DLD1 (cell line): Measurements from ENCODE around the gene MMP23B.

Experiments
- in situ Hi-C: cut with HindIII; loops from 2 replicates; pipeline ENCODE4 v1.10.0; 2017; ENCODE audit warnings: low sequenced_read_pairs

The MMP23B gene

DNA sequence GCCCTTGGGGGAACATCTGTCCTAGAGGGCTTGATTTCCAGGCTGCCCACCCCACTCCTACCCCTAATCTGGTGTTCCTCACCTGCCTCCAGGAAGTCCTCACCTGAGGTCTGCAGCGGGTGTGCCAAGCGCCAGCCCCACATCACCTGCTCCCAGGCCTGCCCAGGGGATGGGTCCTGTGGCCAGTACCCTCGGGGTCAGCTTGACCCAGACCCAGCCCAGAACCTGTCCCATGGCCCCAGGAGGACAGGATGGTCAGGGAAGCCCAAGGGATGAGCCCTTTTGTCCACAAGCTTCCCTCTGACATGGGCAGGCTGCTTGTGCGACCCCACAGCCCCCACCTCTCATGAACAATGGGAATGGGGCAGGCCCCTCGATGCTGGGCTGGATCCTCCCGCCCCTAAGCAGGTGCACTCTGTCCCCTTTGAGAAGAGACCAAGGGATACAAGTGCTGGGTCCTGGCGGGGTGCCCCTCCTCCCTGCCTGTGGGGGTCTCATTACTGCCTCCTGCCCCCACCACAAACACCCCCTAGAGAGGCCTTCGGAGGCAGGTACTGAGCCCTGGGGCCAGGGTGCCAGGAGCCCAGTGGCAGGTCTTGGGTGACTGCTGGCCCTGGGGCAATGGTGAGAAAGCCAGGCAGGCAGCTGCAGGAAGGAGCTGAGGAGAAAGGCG, 13.4 kb upstream of the MMP23B start:
- in situ Hi-C loops: no loop called here

GRCh38 chr1:1619917-1620361, 12.0 kb upstream of the MMP23B start:
- in situ Hi-C loops: no loop called here

DNA sequence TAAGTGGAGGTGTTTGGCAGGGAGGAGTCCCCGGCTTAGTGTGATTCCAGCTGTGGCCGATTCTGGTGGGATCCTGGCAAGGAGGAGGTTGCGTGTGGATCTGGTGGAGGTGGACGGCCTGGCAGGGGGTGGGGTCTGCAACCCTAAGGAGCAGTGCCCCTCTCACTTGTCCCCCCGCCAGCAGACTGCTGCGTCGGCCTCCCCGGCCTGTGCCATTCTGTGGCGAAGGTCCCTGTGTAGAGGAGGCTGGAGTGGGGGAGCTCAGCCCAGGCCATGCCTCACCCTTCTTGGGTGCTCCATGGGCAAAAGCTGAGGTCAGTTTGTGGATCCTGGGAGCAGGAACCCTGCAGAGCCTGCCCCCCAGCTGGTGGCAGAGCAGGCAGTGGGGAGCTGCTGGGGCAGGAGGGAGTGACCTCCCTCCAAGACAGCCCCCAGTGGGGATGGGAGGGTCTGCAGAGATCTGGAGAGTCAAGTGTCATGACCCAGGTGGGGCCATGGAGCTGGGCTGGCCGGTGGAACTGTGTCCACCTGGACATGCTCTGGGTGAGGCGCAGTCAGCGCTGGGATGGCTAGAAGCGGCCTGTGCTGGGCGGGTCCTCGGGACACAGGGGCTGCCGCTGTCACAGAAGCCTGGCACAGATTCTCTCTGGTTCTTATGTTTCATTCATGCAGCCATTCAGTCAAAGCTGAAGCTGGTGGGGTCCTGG, 11.4 kb upstream of the MMP23B start:
- in situ Hi-C loops: no loop called here

- in situ Hi-C loops: no loop called here
Observed at GRCh38 chr1:1621173-1622009, 10.6 kb upstream of the MMP23B start.

DNA sequence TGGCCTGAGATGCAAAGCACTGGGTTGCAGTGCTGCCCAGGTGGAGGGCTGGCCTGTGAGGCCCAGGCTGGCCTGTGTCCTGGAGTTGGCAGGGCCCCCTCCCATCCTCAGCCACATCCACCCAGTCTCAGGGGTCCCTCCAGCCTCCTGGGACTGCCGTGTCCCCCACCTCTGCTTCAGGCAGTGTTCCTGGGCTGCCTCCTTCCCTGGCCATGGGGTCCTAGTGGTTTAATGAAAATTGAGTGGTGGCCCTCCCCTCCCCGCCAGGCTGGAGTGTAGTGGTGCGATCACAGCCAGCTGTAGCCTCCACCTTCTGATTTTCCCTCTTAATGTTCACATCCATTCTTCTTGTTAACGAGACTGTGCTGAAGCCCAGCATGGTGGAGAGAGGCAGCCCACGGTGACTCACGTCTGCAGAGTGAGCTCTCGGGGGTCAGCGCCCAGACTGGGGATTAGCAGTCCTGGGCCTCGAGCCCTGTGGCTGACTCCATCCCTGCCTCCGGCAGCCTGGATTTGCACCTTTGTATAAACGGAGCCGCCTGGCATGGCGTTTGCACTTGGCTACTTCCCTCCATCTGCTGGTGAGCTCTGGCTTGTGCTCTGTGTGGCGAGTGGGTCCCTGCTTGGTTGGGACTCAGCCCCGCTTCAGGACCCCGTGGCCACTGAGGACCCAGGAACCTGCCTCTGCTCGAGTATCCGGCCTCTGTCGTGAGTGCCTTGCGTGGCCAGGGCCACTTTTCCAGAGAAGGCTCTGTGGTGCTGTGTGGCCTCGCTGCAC, 9.8 kb upstream of the MMP23B start:
- in situ Hi-C loops: no loop called here

GRCh38 chr1:1622788-1623094, 9.2 kb upstream of the MMP23B start:
- in situ Hi-C loops: no loop called here

DNA sequence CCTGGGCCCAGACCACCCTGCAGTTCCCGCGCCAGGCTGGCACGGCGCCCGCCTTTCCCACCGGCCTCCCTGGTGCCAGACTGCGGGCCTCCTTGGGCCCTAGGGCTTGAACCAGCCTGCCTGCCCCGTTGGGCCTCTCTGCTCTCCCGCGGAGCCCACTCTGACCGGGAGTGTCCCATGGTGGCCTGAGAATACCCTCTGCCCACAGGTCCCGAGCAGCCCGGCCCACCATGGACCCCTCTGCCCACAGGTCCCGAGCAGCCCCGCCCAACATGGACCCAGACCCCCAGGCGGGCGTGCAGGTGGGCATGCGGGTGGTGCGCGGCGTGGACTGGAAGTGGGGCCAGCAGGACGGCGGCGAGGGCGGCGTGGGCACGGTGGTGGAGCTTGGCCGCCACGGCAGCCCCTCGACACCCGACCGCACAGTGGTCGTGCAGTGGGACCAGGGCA, 8.8 kb upstream of the MMP23B start:
- in situ Hi-C loops: no loop called here

- in situ Hi-C loops: no loop called here
Observed at GRCh38 chr1:1623631-1624442, 8.1 kb upstream of the MMP23B start.

DNA sequence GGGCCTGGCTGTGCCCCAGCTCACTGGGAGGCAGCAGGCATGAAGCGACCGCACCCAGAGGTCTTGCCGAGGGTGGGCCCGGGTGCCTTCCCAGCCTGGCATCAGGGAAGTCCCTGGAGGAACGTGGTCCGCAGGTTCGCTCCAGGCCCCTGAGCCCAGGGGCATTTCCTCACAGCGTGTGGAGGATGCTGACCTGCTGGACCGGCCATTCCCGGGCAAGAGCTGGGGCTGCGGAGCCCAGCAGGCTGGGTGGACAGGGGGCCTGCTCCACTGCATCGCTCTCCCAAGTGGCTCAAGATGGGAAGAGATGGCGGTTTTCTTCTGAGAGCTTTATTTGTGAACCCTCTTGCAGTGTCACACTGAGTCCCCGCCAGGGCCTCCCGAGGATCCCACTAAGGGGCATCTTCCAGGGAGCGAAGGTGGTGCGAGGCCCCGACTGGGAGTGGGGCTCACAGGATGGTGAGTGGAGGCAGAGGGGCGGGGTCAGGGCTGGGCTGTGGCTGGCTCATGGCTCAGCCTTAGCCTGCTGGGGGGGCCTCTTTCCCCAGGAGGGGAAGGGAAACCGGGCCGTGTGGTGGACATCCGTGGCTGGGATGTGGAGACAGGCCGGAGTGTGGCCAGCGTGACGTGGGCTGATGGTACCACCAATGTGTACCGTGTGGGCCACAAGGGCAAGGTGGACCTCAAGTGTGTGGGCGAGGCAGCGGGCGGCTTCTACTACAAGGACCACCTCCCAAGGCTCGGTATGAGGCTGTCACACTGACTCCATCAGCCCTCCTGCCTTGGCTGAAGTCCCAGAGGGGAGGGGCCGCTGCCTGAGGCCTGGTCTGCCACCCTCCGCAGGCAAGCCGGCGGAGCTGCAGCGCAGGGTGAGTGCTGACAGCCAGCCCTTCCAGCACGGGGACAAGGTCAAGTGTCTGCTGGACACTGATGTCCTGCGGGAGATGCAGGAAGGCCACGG, 7.2 kb upstream of the MMP23B start:
- in situ Hi-C loops: no loop called here

GRCh38 chr1:1625404-1625775, 6.6 kb upstream of the MMP23B start:
- in situ Hi-C loops: no loop called here

DNA sequence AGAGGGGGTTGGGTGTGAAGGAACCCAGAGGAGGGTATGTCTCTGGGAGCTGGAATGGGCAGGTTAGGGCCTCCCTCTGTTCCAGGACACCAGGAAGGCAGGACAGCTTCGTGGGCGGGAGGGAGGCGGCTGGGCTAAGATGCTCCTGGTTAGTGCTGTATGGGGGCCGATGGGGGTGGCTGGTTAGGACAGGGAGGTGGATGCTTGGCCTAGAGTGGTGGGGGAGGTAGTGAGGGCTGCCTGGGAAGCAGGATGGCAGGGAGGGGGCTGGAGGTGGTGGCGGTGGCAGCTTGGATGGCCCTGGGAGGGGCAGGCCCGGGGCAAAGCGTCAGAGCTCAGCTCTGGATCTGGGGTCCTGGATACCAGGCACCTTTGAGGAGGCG, 6.2 kb upstream of the MMP23B start:
- in situ Hi-C loops: no loop called here

DNA sequence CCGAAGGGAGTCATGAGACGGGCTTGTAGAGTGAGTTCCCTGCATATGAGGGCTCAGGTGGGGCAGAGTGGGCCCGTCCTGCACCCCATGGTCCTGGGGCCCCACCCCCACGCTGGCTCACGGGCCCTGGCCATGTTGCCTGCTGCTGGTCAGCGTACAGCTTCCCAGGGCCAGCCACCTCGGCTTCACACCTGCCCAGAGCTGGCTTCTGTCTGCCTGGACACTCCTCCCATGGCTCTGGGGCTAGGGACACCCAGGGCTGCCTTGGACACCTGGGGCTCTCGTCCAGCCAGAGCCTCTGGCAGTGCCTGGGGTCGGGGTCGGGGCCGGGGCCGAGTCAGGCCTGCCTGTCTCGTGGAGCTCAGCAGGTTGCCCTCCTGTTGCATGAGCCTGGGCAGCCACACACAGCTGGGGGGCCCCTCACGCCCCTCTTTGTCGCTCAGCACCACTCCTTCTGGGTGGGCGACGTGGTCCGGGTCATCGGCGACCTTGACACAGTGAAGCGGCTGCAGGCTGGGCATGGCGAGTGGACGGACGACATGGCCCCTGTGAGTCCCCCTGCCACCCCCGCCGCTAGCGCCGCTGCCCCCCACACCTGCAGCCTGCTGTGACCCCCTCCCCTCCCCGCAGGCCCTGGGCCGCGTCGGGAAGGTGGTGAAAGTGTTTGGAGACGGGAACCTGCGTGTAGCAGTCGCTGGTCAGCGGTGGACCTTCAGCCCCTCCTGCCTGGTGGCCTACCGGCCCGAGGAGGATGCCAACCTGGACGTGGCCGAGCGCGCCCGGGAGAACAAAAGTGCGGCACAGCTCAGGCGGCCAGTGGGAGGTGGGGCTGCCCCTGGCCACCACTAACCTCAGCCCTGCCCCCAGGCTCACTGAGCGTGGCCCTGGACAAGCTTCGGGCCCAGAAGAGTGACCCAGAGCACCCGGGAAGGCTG, 5.5 kb upstream of the MMP23B start:
- in situ Hi-C loops: no loop called here

GRCh38 chr1:1627261-1627828, 4.6 kb upstream of the MMP23B start:
- in situ Hi-C loops: no loop called here

DNA sequence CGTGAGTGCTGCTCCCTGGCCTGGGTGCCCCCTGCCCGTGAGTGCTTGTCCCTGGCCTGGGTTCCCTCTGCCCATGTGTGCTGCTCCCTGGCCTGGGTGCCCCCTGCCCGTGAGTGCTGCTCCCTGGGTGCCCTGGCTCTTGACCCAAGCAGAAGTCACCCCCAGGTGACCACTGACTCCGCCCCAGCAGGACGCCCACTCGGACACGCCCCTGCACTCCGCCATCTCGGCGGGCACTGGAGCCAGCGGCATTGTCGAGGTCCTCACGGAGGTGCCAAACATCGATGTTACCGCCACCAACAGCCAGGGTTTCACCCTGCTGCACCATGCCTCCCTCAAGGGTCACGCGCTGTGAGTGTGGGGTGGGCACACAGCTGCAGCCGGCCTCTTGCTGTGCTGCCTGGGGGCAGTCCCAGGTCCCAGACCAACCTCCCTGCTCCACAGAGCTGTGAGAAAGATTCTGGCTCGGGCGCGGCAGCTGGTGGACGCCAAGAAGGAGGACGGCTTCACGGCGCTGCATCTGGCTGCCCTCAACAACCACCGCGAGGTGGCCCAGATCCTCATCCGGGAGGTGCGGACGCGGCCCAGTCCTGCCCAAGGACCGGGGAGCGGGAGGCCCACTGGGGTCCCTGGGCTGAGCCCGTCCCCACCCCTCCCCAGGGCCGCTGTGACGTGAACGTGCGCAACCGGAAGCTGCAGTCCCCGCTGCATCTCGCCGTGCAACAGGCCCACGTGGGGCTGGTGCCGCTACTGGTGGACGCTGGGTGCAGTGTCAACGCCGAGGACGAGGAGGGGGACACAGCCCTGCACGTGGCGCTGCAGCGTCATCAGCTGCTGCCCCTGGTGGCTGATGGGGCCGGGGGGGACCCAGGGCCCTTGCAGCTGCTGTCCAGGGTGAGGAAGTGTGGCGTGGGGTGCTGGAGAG, 3.9 kb upstream of the MMP23B start:
- in situ Hi-C loops: no loop called here

DNA sequence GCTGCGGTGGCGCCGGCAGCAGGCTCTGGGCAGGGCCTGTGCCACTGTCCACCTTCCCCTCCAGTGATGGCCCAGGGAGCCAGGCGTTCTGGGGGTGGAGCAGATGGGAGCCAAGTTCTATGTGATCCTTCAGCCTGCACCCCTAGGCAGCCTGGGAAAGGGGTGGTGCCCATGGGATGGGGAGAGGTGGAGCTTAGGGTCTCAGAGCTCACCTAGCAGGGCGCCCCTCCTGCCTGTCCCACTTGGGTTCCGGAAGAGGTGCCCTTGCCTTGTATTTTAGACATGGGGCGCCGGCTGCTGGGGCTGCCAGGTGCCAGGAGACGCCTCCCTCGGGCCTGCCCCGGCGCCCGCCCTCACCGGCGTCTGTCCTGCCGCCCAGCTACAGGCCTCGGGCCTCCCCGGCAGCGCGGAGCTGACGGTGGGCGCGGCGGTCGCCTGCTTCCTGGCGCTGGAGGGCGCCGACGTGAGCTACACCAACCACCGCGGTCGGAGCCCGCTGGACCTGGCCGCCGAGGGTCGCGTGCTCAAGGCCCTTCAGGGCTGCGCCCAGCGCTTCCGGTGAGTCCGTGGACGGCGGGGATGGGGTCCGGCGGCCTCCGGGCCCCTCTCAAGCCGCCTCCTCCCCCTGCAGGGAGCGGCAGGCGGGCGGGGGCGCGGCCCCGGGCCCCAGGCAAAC, 3.1 kb upstream of the MMP23B start:
- in situ Hi-C loops: no loop called here
